Tibial nerve (tissue), 4 donors: ENCODE measurements around the gene ZBTB47. TPM values are rescaled to one million over a fixed set of nuclear protein-coding genes. Genes with fewer than 3 reads are reported as not detected.

Source experiments
- DNase-seq, 2 donors: peaks; one replicate each; pipeline ENCODE4 v3.0.0-alpha.2; 2019; ENCODE audit warnings: low spot score in 2 of 2
- H3K27ac ChIP-seq, 4 donors: fragments of 200-600 bp; sonication (generic) in 3 of 4; one replicate each; pipeline ENCODE4 v1.5.1; 2017 to 2019; ENCODE audit warnings: mild to moderate bottlenecking in 1 of 4
- H3K27me3 ChIP-seq, 2 donors: fragments of 200-600 bp; sonication (generic) in 1 of 2; one replicate each; pipeline versions ENCODE4 v1.5.1 to v1.6.0; 2017 to 2019
- H3K36me3 ChIP-seq, 3 donors: fragments of 200-600 bp; sonication (generic); one replicate each; pipeline ENCODE4 v1.5.1; 2018 to 2019
- H3K4me1 ChIP-seq, 4 donors: fragments of 200-600 bp; sonication (generic) in 3 of 4; one replicate each; pipeline ENCODE4 v1.5.1; 2017 to 2019
- H3K4me3 ChIP-seq, 4 donors: fragments of 200-600 bp; sonication (generic) in 3 of 4; one replicate each; pipeline ENCODE4 v1.5.1; 2017 to 2019; ENCODE audit warnings: mild to moderate bottlenecking in 1 of 4, moderate library complexity in 1 of 4
- H3K9me3 ChIP-seq, 4 donors: fragments of 200-600 bp; sonication (generic) in 3 of 4; one replicate each; pipeline ENCODE4 v1.5.1; 2017 to 2019
- EP300 ChIP-seq, 2 donors: sonication (generic); formaldehyde crosslinking; IDR thresholded peaks; one replicate each; pipeline ENCODE4 v1.6.1; 2017; ENCODE audit warnings: antibody characterized with exemption in 2 of 2, mild to moderate bottlenecking in 1 of 2
- POLR2A ChIP-seq, 2 donors: fragments of 450-650 bp; IDR thresholded peaks; one replicate each; pipeline ENCODE4 v1.6.1; 2017; ENCODE audit warnings: antibody characterized with exemption in 2 of 2, mild to moderate bottlenecking in 2 of 2, moderate library complexity in 2 of 2
- WGBS, 2 donors: methylation state at CpG; one replicate each; pipeline ENCODE4 v1.1.5; 2018; 5-methylcytosine and 5-hydroxymethylcytosine counted together
- total RNA-seq, 4 donors: library from RNA; depleted of rRNA; stranded (reverse); fragments of >200 nt; gene quantifications; one replicate each; pipeline ENCODE4 v1.1.0, GENCODE V29; 2016
- TF ChIP-seq, protein P1 (sequence below), 5 experiments: fragments of 200-600 bp in 3 of 5; fragments of 450-650 bp in 2 of 5; sonication (generic) in 3 of 5; IDR thresholded peaks; one replicate each; pipeline ENCODE4 v1.5.1; 2016 to 2019; ENCODE audit warnings: antibody characterized with exemption in 5 of 5, mild to moderate bottlenecking in 3 of 5, moderate library complexity in 2 of 5

Gene ZBTB47
- total RNA-seq, 4 donors from 2014 or later: 44.6 to 81.3 (median 60.3) TPM

GRCh38 chr3:42654331-42655201 lies 1.1 kb downstream of the ZBTB47 start:
- Histone ChIP-seq H3K4me3 (peak overlapping the region; percentile 72 to 98 (median 83)), H3K27me3 (no peaks in the 10 kb centered on the region), H3K36me3 (peaks cover 0 to 21% (median 0%) of the 10 kb centered on the region in 3 donors), H3K27ac (peak overlapping the region; percentile 90 to 99 (median 96)), H3K9me3 (no peaks in the 10 kb centered on the region), H3K4me1 (peaks cover 0 to 84% (median 30%) of the 10 kb centered on the region in 4 donors)
- 0% methylated on average over 7 to 45 of the region's 94 CpGs for WGBS, 2 donors
- DNase-seq: no peak
- TF ChIP-seq, protein P1, sequence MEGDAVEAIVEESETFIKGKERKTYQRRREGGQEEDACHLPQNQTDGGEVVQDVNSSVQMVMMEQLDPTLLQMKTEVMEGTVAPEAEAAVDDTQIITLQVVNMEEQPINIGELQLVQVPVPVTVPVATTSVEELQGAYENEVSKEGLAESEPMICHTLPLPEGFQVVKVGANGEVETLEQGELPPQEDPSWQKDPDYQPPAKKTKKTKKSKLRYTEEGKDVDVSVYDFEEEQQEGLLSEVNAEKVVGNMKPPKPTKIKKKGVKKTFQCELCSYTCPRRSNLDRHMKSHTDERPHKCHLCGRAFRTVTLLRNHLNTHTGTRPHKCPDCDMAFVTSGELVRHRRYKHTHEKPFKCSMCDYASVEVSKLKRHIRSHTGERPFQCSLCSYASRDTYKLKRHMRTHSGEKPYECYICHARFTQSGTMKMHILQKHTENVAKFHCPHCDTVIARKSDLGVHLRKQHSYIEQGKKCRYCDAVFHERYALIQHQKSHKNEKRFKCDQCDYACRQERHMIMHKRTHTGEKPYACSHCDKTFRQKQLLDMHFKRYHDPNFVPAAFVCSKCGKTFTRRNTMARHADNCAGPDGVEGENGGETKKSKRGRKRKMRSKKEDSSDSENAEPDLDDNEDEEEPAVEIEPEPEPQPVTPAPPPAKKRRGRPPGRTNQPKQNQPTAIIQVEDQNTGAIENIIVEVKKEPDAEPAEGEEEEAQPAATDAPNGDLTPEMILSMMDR (IDR thresholded peaks at IDR 0.05): peak in 4 of 5 experiments; percentile 9 to 25 (median 18)
- TF ChIP-seq EP300 (IDR thresholded peaks at IDR 0.05) (peak in 1 of 2 donors; percentile 40), POLR2A (IDR thresholded peaks at IDR 0.05) (peak; percentile 31 to 58)

- DNase-seq: no peak
- peaks cover 0 to 30% (median 0%) of the 10 kb centered on the region in 3 donors for H3K36me3 ChIP-seq
- 27 to 32% methylated on average over 2 to 4 of the region's 4 CpGs for WGBS, 2 donors
- no peaks in the 10 kb centered on the region for H3K27me3 ChIP-seq
- no peaks in the 10 kb centered on the region for H3K9me3 ChIP-seq
- H3K4me1 ChIP-seq: peaks cover 0 to 86% (median 29%) of the 10 kb centered on the region in 4 donors
- H3K27ac ChIP-seq: peak overlapping the region; percentile 90 to 99 (median 96)
- peak overlapping the region; percentile 68 to 98 (median 80) for H3K4me3 ChIP-seq
- no peak for TF ChIP-seq POLR2A (IDR thresholded peaks at IDR 0.05)
- TF ChIP-seq EP300 (IDR thresholded peaks at IDR 0.05): no peak
- TF ChIP-seq, protein P1 (IDR thresholded peaks at IDR 0.05): no peak
Observed at GRCh38 chr3:42655331-42655888, 1.9 kb downstream of the ZBTB47 start.

DNA sequence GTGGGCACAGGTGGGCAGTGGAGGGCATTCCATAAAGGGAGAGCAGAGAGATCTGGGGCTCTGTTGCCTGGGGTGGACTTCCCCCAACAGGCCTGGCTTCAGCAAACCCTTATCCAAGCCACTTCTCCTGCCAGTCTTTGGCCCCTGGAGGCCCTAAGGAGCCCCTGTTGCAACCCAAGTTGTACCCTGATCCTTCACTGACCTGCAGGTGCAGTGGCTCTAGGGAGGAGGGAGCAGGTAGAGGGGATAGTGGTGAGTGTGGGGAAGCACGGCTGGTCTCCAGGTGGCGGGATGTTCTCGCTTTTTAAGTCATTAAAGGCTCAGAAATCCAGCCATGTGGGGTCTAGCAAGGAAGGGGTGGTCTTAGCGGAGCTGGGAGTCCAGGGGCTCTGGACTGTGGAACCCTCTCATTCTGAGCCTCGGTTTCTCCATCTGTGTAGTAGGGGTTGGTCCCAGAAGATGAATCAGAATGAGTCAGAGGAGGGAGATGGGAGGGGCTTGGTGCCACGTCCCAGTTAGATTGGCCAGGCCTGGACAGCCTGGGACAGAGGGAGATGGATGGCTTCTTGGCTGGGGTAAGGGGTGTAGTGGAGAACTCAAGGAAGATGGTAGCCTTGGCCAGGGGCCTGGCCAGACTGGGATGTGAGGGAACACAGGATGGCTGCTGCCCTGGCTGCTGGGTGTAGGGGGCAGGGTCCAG lies 2.6 kb downstream of the ZBTB47 start:
- peaks cover 0 to 78% (median 26%) of the 10 kb centered on the region in 4 donors for H3K4me1 ChIP-seq

DNA sequence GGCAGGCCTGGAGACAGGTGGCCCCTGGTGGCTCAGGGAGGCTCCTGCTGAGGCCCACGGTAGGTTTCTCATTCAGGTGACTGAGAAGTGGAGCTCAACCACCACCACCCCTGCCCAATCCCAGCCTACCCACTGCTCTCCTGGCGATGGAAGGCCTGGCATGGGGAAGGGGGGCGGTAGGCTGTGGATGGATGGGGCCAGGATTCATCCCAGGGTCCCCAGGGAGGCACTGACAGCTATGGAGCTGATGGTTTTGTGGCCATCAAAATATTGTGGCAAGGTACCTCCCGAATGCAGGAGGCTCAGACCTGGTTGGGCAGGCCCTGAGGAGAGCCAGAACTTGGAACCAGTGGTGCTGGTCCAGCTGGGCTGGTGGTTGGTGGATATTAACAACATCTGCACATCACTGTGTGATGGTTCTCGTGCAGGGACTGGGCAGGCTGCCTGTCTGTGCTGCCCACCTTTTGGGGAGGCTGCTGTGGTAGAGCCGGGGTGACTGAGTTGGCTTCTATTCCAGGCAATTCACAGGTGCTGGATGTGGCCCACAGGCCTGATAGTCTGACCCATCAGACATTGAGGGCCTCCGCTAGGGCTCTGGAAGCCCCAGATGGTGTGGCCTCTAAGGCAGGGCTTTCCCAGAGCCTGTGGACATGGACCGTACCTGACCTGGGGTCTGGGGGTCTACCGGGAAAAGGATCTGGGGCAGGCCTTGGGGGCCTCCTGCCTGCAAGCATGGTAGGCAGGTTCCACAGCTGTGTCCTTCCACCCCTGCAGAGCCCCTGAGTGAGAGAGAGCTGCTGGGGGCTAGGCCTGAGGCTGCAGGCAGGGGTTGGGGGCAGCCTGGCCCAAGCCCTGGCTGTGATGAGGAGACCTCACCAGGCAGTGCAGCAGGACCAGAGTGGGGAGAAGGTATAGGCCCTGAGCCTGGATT lies 3.4 kb downstream of the ZBTB47 start:
- Histone ChIP-seq H3K4me1 (peaks cover 0 to 70% (median 19%) of the 10 kb centered on the region in 4 donors), H3K4me3 (no peak overlapping the region), H3K27me3 (no peaks in the 10 kb centered on the region), H3K9me3 (no peaks in the 10 kb centered on the region), H3K27ac (peak overlapping the region; percentile 30 to 99 (median 96)), H3K36me3 (peaks cover 0 to 45% (median 0%) of the 10 kb centered on the region in 3 donors)
- WGBS, 2 donors: 82 to 85% methylated on average over 6 to 8 of the region's 9 CpGs
- no peak for DNase-seq
- TF ChIP-seq POLR2A (IDR thresholded peaks at IDR 0.05): no peak
- no peak for TF ChIP-seq EP300 (IDR thresholded peaks at IDR 0.05)
- TF ChIP-seq, protein P1 (IDR thresholded peaks at IDR 0.05): no peak

More for the DNA sequence above, 2.6 kb downstream of the ZBTB47 start:
- no peak for DNase-seq
- H3K4me3 ChIP-seq: peak overlapping the region in 1 of 4 donors; percentile 98
- H3K27ac ChIP-seq: peak overlapping the region; percentile 90 to 99 (median 96)
- 71 to 76% methylated on average over 6 of the region's 6 CpGs for WGBS, 2 donors
- no peaks in the 10 kb centered on the region for H3K27me3 ChIP-seq
- TF ChIP-seq, protein P1 (IDR thresholded peaks at IDR 0.05): no peak
- TF ChIP-seq EP300 (IDR thresholded peaks at IDR 0.05) (no peak), POLR2A (IDR thresholded peaks at IDR 0.05) (no peak)
- no peaks in the 10 kb centered on the region for H3K9me3 ChIP-seq
- H3K36me3 ChIP-seq: peaks cover 0 to 37% (median 0%) of the 10 kb centered on the region in 3 donors
